MCF 10A (cell line): ENCODE results near the gene BICD1. TPM values are rescaled to one million over a fixed set of nuclear protein-coding genes. Genes with fewer than 3 reads are reported as not detected.

Experiments used
- BruUV-seq: library from RNA; stranded (reverse); fragments of 400-500 nt; replicated peaks from 2 replicates; lab custom pipeline; 2021; lab: Mats Ljungman, UMichigan
- CTCF ChIA-PET: fragments of 300-600 bp; sonication (Branson Sonifier 250); formaldehyde crosslinking; extraction: SDS; loops from one replicate; lab custom pipeline; 2021; ENCODE audit warnings: antibody characterized with exemption, inconsistent platforms; lab: Yijun Ruan, JAX
- POLR2A ChIA-PET: fragments of 300-600, 350-650 bp; sonication (Branson Sonifier 250); formaldehyde crosslinking; extraction: SDS; loops from one replicate; lab custom pipeline; 2020; ENCODE audit warnings: antibody characterized with exemption, inconsistent platforms; lab: Yijun Ruan, JAX
- DNase-seq: peaks from one replicate; pipeline ENCODE4 v3.0.0-alpha.2; 2018; ENCODE audit not compliant: unreplicated experiment
- H3K27ac Mint-ChIP-seq: one replicate; pipeline ENCODE4 v1.8.0; 2022; ENCODE audit warnings: mild to moderate bottlenecking, low read depth, mixed read lengths; ENCODE audit not compliant: unreplicated experiment
- H3K27me3 Mint-ChIP-seq: one replicate; pipeline ENCODE4 v1.8.0; 2022; ENCODE audit warnings: mixed read lengths; ENCODE audit not compliant: insufficient read depth, unreplicated experiment
- H3K36me3 Mint-ChIP-seq: one replicate; pipeline ENCODE4 v1.8.0; 2022; ENCODE audit warnings: mild to moderate bottlenecking, moderate library complexity, mixed read lengths; ENCODE audit not compliant: insufficient read depth, unreplicated experiment
- H3K4me1 Mint-ChIP-seq: one replicate; pipeline ENCODE4 v1.8.0; 2022; ENCODE audit warnings: mixed read lengths; ENCODE audit not compliant: insufficient read depth, unreplicated experiment
- H3K4me3 Mint-ChIP-seq: one replicate; pipeline ENCODE4 v1.8.0; 2022; ENCODE audit warnings: mild to moderate bottlenecking, moderate library complexity, mixed read lengths; ENCODE audit not compliant: unreplicated experiment
- H3K9me3 Mint-ChIP-seq: one replicate; pipeline ENCODE4 v1.8.0; 2022; ENCODE audit warnings: mixed read lengths; ENCODE audit not compliant: unreplicated experiment
- CTCF ChIP-seq: fragments of 200-600 bp; IDR thresholded peaks from one replicate; pipeline ENCODE4 v1.8.0; 2022; ENCODE audit warnings: antibody characterized with exemption, mild to moderate bottlenecking; ENCODE audit not compliant: unreplicated experiment
- intact Hi-C: fragments of 100-400 bp; cut with micrococcal nuclease; formaldehyde crosslinking; loops from 2 replicates; pipeline ENCODE4 v1.14.1; 2022
- total RNA-seq: library from RNA; stranded (reverse); gene quantifications from 2 replicates; pipeline ENCODE4 v1.2.3, GENCODE V29; 2022

BICD1 gene
- total RNA-seq, 1 experiment from 2014 or later, result 49.3 TPM

DNA sequence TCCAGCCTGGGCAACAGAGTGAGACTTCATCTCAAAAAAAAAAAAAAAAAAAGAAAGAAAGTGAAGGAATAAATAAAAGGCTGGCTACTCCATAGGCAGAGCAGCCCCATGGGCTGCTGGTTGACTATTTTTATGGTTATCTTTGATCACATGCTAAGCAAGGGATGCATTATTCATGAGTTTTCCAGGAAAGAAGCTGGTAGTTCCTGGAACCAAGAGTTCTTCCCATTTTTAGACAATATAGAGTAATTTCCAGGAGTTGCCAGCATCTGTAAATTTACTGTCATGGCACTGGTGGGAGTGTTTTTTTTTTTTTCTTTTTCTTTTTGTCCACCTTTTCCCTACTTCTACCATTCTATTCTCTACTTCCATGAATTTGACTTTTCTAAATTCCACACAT lies 316.9 kb downstream of the BICD1 start:
- no peak for TF ChIP-seq CTCF
- Mint-ChIP-seq H3K36me3 (peaks cover 23% of the 10 kb centered on the region), H3K4me3 (no peak overlapping the region), H3K4me1 (peaks cover 33% of the 10 kb centered on the region), H3K27ac (peak overlapping the region; percentile 75), H3K9me3 (peaks cover 12% of the 10 kb centered on the region), H3K27me3 (no peaks in the 10 kb centered on the region)
- DNase-seq, result no peak
- ChIA-PET CTCF (interaction anchor here (0.6 to 0.8 kb wide), 4 partner anchors 9 to 249 kb away, joined by 3 to 5 read pairs (median 4); no protein-coding TSS in a partner anchor), POLR2A (interaction anchor here (0.6 to 1.7 kb wide), 3 partner anchors 8 to 19 kb away, joined by 3 to 6 read pairs (median 3); no protein-coding TSS in a partner anchor)
- intact Hi-C loops, result no loop called here
- BruUV-seq, result no TSS peak

DNA sequence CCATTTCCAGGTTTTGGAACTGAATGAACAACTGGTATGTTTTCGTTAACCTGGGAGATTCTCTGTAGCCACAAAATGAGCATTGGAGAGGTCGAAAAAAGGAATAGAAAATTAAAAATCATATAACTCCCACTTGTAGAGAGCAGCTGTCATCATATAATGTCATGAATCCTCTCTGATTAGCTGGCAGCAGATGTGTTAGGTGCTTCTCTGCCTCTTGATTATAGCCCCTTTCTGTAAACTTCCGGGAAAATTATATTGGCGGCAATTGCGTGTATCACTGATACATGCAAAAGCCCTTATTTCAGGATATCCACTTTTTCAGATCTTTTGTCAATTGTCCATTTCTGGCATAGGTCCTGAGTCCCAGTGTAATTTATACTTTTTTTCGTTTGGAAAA lies 324.4 kb downstream of the BICD1 start:
- H3K4me3 Mint-ChIP-seq, result no peak overlapping the region
- ChIA-PET POLR2A (interaction anchor here (1.1 to 1.5 kb wide), 3 partner anchors 8 to 33 kb away, joined by 3 to 6 read pairs (median 4); partner anchors contain the start of gene FGD4), CTCF (no interaction called here)
- intact Hi-C loops, result no loop called here
- TF ChIP-seq CTCF, result no peak
- no peak overlapping the region for H3K27ac Mint-ChIP-seq
- H3K4me1 Mint-ChIP-seq, result peaks cover 19% of the 10 kb centered on the region
- TSS peak; percentile 11 for BruUV-seq
- peaks cover 17% of the 10 kb centered on the region for H3K9me3 Mint-ChIP-seq
- DNase-seq, result no peak
- no peaks in the 10 kb centered on the region for H3K27me3 Mint-ChIP-seq
- H3K36me3 Mint-ChIP-seq, result peaks cover 22% of the 10 kb centered on the region

Other genes starting within 250 kb of the BICD1 start
- gene RESF1, start 147.4 kb upstream of the BICD1 start, total RNA-seq, result 14.7 and 18.7 TPM in 2 replicates